HG03280 (cell line): ENCODE measurements around the gene PDZRN3.

Source experiments
- ATAC-seq: cut with Tn5 transposase; IDR thresholded peaks from one replicate; pipeline ENCODE4 v1.9.1; 2021; ENCODE audit warnings: mild to moderate bottlenecking, moderate library complexity; ENCODE audit not compliant: unreplicated experiment

The PDZRN3 gene

GRCh38 chr3:73623346-73623745 is 1.4 kb downstream of the PDZRN3 start:
- no peak for ATAC-seq

- ATAC-seq = no peak
Observed at GRCh38 chr3:73622091-73622805, 2.5 kb downstream of the PDZRN3 start.

GRCh38 chr3:73621388-73621787 is 3.4 kb downstream of the PDZRN3 start:
- no peak for ATAC-seq

GRCh38 chr3:73618461-73618860 is 6.3 kb downstream of the PDZRN3 start:
- ATAC-seq = no peak

- ATAC-seq = no peak
Observed at GRCh38 chr3:73616056-73616455, 8.7 kb downstream of the PDZRN3 start.

- ATAC-seq = no peak
Observed at GRCh38 chr3:73614419-73614818, 10.3 kb downstream of the PDZRN3 start.

- ATAC-seq = no peak
Observed at GRCh38 chr3:73611176-73611575, 13.6 kb downstream of the PDZRN3 start.

GRCh38 chr3:73610493-73610892 is 14.2 kb downstream of the PDZRN3 start:
- no peak for ATAC-seq

GRCh38 chr3:73609655-73610054 is 15.1 kb downstream of the PDZRN3 start:
- no peak for ATAC-seq

- ATAC-seq = no peak
Observed at GRCh38 chr3:73609315-73609641, 15.5 kb downstream of the PDZRN3 start.

- ATAC-seq = no peak
Observed at GRCh38 chr3:73608456-73609314, 16.1 kb downstream of the PDZRN3 start.

- no peak for ATAC-seq
Observed at GRCh38 chr3:73605861-73606260, 18.9 kb downstream of the PDZRN3 start.

- ATAC-seq = no peak
Observed at GRCh38 chr3:73605412-73605811, 19.3 kb downstream of the PDZRN3 start.

- no peak for ATAC-seq
Observed at GRCh38 chr3:73604451-73604850, 20.3 kb downstream of the PDZRN3 start.

GRCh38 chr3:73603762-73604171 is 21.0 kb downstream of the PDZRN3 start:
- no peak for ATAC-seq

GRCh38 chr3:73602170-73602569 is 22.6 kb downstream of the PDZRN3 start:
- ATAC-seq = no peak

- ATAC-seq = no peak
Observed at GRCh38 chr3:73601481-73601880, 23.3 kb downstream of the PDZRN3 start.

- no peak for ATAC-seq
Observed at GRCh38 chr3:73601011-73601410, 23.7 kb downstream of the PDZRN3 start.

- no peak for ATAC-seq
Observed at GRCh38 chr3:73600293-73600938, 24.3 kb downstream of the PDZRN3 start.

- ATAC-seq = no peak
Observed at GRCh38 chr3:73599605-73600004, 25.1 kb downstream of the PDZRN3 start.

GRCh38 chr3:73597476-73597875 is 27.3 kb downstream of the PDZRN3 start:
- no peak for ATAC-seq
